B cell (primary cell): ENCODE results near the gene P2RY6. TPM values are rescaled to one million over a fixed set of nuclear protein-coding genes. Genes with fewer than 3 reads are reported as not detected.

Experiments used
- ATAC-seq: fragments of 200-7000 bp; cut with Tn5 transposase; one replicate; pipeline ENCODE4 v1.10.0; 2021; ENCODE audit warnings: low read depth, mild to moderate bottlenecking, moderate number of reproducible peaks, moderate library complexity
- CTCF ChIA-PET: fragments of 350-600 bp; sonication (Branson Sonifier 250); formaldehyde crosslinking; loops from one replicate; lab custom pipeline; 2021; ENCODE audit warnings: antibody characterized with exemption, inconsistent platforms; lab: Charles Lee
- POLR2A ChIA-PET: fragments of 350-600 bp; sonication (Branson Sonifier 250); formaldehyde crosslinking; loops from one replicate; lab custom pipeline; 2021; ENCODE audit warnings: antibody characterized with exemption; lab: Charles Lee
- DNase-seq: peaks from one replicate; pipeline ENCODE4 v3.0.0; 2013
- H2AFZ ChIP-seq: 2 replicates; pipeline ENCODE4 v1.6.1; 2012; ENCODE audit warnings: mild to moderate bottlenecking, low read depth, low read length; ENCODE audit not compliant: insufficient read depth, poor library complexity, severe bottlenecking
- H3K27ac ChIP-seq, 2 donors: 1 replicate in 1 of 2; 2 replicates in 1 of 2; pipeline ENCODE4 v1.5.1; 2012 to 2013; ENCODE audit warnings: low read length in 2 of 2, mild to moderate bottlenecking in 2 of 2, moderate library complexity in 1 of 2
- H3K27me3 ChIP-seq, 4 experiments: fragments of 200-600 bp in 1 of 4; sonication (generic) in 1 of 4; replicated peaks in 1 of 4; 1 replicate in 2 of 4; 2 replicates in 2 of 4; pipeline versions ENCODE4 v1.6.1 to v1.7.0; 2013 to 2016; ENCODE audit warnings: low read length in 3 of 4, mild to moderate bottlenecking in 2 of 4, mixed read lengths in 1 of 4, moderate library complexity in 1 of 4; ENCODE audit not compliant: insufficient read depth in 4 of 4, control insufficient read depth in 3 of 4; ENCODE audit errors: control extremely low read depth in 1 of 4
- H3K36me3 ChIP-seq, 2 experiments: replicated peaks in 1 of 2; 1 replicate in 1 of 2; 2 replicates in 1 of 2; pipeline versions ENCODE4 v1.6.1 to v1.7.1; 2013; ENCODE audit warnings: low read length in 1 of 2; ENCODE audit not compliant: insufficient read depth in 2 of 2, control insufficient read depth in 1 of 2; ENCODE audit errors: control extremely low read depth in 1 of 2, extremely low read depth in 1 of 2
- H3K4me1 ChIP-seq, 2 donors: fragments of 200-600 bp in 1 of 2; sonication (generic) in 1 of 2; 1 replicate in 1 of 2; 2 replicates in 1 of 2; pipeline versions ENCODE4 v1.5.1 to v1.6.1; 2013 to 2017; ENCODE audit warnings: low read length in 2 of 2; ENCODE audit not compliant: control insufficient read depth in 2 of 2, insufficient read depth in 2 of 2
- H3K4me2 ChIP-seq: replicated peaks from 2 replicates; pipeline ENCODE3; 2012; ENCODE audit warnings: mild to moderate bottlenecking, low read depth, low read length; ENCODE audit not compliant: poor library complexity, severe bottlenecking
- H3K4me3 ChIP-seq, 5 experiments: fragments of 200-600 bp in 1 of 5; sonication (generic) in 1 of 5; 1 replicate in 3 of 5; 2 replicates in 2 of 5; pipeline versions ENCODE4 v1.5.1 to v1.7.0; 2011 to 2016; ENCODE audit warnings: low read length in 4 of 5, mild to moderate bottlenecking in 4 of 5, low read depth in 2 of 5, control low read depth in 1 of 5, moderate library complexity in 1 of 5; ENCODE audit not compliant: insufficient read depth in 1 of 5; ENCODE audit errors: control extremely low read depth in 1 of 5, extremely low read depth in 1 of 5
- H3K79me2 ChIP-seq: fragments of 200-600 bp; sonication (generic); one replicate; pipeline ENCODE4 v1.6.0; 2016; ENCODE audit warnings: low read length; ENCODE audit not compliant: control insufficient read depth, insufficient read depth
- H3K9ac ChIP-seq: fragments of 200-600 bp; sonication (generic); 2 replicates; pipeline ENCODE4 v1.6.1; 2017; ENCODE audit warnings: mild to moderate bottlenecking, low read length, moderate library complexity
- H3K9me3 ChIP-seq, 3 donors: one replicate each; pipeline versions ENCODE4 v1.6.1 to v1.7.1; 2013; ENCODE audit warnings: low read length in 2 of 3; ENCODE audit not compliant: control insufficient read depth in 2 of 3, insufficient read depth in 1 of 3; ENCODE audit errors: control extremely low read depth in 1 of 3
- H4K20me1 ChIP-seq: 2 replicates; pipeline ENCODE4 v1.6.0; 2012; ENCODE audit warnings: mild to moderate bottlenecking, low read length; ENCODE audit not compliant: insufficient read depth, control insufficient read depth, poor library complexity, severe bottlenecking
- H3K27ac Mint-ChIP-seq: one replicate; pipeline ENCODE4 v1.8.0; 2021; ENCODE audit warnings: mixed read lengths
- H3K27me3 Mint-ChIP-seq: one replicate; pipeline ENCODE4 v1.8.0; 2021; ENCODE audit warnings: mixed read lengths
- H3K4me1 Mint-ChIP-seq: one replicate; pipeline ENCODE4 v1.8.0; 2021; ENCODE audit warnings: mixed read lengths
- H3K4me3 Mint-ChIP-seq: one replicate; pipeline ENCODE4 v1.8.0; 2021; ENCODE audit warnings: mixed read lengths
- H3K9me3 Mint-ChIP-seq: one replicate; pipeline ENCODE4 v1.8.0; 2022; ENCODE audit warnings: mixed read lengths; ENCODE audit not compliant: insufficient read depth
- EZH2 ChIP-seq: IDR thresholded peaks from 2 replicates; pipeline ENCODE4 v1.6.1; 2012; ENCODE audit warnings: borderline replicate concordance, low read depth, mild to moderate bottlenecking, moderate library complexity, low read length; ENCODE audit not compliant: insufficient read depth, poor library complexity, severe bottlenecking
- WGBS: methylation state at CpG from one replicate; pipeline ENCODE4 v1.1.5; 2013; ENCODE audit warnings: missing lambda C conversion rate; ENCODE audit not compliant: insufficient coverage; 5-methylcytosine and 5-hydroxymethylcytosine counted together
- intact Hi-C: fragments of 100-400 bp; cut with micrococcal nuclease; formaldehyde crosslinking; loops from one replicate; pipeline ENCODE4 v1.10.0; 2022
- polyA plus RNA-seq: library from polyadenylated mRNA; depleted of rRNA; stranded (reverse); fragments of >200 nt; gene quantifications from 2 replicates; pipeline ENCODE4 v1.2.3, GENCODE V29; 2012
- total RNA-seq, 2 donors: library from RNA; stranded (reverse); fragments of 120-200 nt in 1 of 2; gene quantifications; 1 replicate in 1 of 2; 2 replicates in 1 of 2; pipeline versions ENCODE4 v1.2.3 to v1.2.4, GENCODE V29; 2013 to 2022
- TF ChIP-seq, protein P1 (sequence below): fragments of 200-600 bp; IDR thresholded peaks from one replicate; pipeline ENCODE4 v1.8.0; 2022; ENCODE audit warnings: antibody characterized with exemption, mild to moderate bottlenecking

P2RY6 gene
- total and polyA plus RNA-seq, 2 donors (not counting 1 experiment from before 2014, with no cell fraction given), result 0.25 TPM; not detected in 1

DNA sequence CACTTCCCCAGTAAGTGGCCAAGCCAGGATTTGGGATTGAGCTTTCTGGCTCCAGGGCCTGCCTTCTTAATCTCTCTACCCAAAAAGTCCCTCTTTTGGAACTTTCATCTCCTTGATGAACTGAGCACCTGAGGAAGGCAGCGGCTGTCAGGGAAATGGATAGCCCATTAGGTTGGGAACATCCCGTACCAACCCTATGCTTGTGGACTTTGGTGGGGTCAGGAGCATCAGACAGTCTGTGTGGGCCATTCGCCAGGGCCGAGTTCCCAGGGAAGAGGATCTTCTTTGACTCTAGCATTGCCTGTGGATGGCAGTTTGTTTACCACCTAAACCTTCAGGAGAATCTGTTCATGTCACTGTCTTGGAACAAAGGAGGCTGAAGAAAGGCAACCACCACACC lies 66.1 kb downstream of the P2RY6 start:
- Histone ChIP-seq H4K20me1 (no peaks in the 10 kb centered on the region), H3K27me3 (peaks cover 0 to 8% (median 2%) of the 10 kb centered on the region in 4 experiments), H3K36me3 (no peaks in the 10 kb centered on the region), H3K4me2 (no peak overlapping the region), H3K4me1 (no peaks in the 10 kb centered on the region), H3K9me3 (no peaks in the 10 kb centered on the region), H3K4me3 (no peak overlapping the region), H3K79me2 (no peaks in the 10 kb centered on the region), H2AFZ (no peak overlapping the region), H3K9ac (no peak overlapping the region), H3K27ac (no peak overlapping the region)
- ChIA-PET CTCF (interaction anchor here (3.5 to 6.5 kb wide), 3 partner anchors 13 to 31 kb away, joined by 9 to 157 read pairs (median 22); partner anchors contain the start of gene ARHGEF17), POLR2A (no interaction called here)
- no peak for DNase-seq
- WGBS, result 97% methylated on average over 4 of the region's 4 CpGs
- no peak for ATAC-seq
- no peak overlapping the region for H3K4me3 Mint-ChIP-seq
- intact Hi-C loops, result no loop called here
- TF ChIP-seq EZH2, result no peak
- TF ChIP-seq, protein P1, sequence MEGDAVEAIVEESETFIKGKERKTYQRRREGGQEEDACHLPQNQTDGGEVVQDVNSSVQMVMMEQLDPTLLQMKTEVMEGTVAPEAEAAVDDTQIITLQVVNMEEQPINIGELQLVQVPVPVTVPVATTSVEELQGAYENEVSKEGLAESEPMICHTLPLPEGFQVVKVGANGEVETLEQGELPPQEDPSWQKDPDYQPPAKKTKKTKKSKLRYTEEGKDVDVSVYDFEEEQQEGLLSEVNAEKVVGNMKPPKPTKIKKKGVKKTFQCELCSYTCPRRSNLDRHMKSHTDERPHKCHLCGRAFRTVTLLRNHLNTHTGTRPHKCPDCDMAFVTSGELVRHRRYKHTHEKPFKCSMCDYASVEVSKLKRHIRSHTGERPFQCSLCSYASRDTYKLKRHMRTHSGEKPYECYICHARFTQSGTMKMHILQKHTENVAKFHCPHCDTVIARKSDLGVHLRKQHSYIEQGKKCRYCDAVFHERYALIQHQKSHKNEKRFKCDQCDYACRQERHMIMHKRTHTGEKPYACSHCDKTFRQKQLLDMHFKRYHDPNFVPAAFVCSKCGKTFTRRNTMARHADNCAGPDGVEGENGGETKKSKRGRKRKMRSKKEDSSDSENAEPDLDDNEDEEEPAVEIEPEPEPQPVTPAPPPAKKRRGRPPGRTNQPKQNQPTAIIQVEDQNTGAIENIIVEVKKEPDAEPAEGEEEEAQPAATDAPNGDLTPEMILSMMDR, result no peak
- no peak overlapping the region for H3K27ac Mint-ChIP-seq
- no peaks in the 10 kb centered on the region for H3K9me3 Mint-ChIP-seq
- H3K27me3 Mint-ChIP-seq, result no peaks in the 10 kb centered on the region
- no peaks in the 10 kb centered on the region for H3K4me1 Mint-ChIP-seq

DNA sequence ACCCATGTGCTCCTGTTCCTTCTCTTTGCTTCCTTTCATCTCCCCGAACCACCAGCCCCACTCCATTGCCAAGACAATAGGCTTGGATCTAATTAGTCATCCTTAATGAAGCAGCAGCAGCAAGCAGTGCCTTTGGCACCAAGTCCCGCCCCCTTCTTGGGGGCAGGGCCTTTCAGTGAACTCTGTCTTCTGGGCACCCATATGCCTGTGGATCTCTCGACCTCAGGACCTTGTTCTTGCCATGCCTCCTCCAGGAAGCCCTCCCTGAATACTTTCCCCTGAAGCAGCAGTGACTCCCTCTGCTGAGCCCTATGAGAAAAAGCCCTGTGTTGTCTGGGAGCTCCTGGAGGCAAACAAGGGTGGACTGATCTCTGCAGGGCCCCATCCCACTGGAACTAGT lies 68.0 kb downstream of the P2RY6 start:
- WGBS, result 67% methylated on average over 3 of the region's 3 CpGs
- Mint-ChIP-seq H3K4me3 (no peak overlapping the region), H3K27me3 (no peaks in the 10 kb centered on the region), H3K4me1 (no peaks in the 10 kb centered on the region), H3K9me3 (no peaks in the 10 kb centered on the region), H3K27ac (no peak overlapping the region)
- Histone ChIP-seq H2AFZ (no peak overlapping the region), H3K79me2 (no peaks in the 10 kb centered on the region), H3K9ac (no peak overlapping the region), H3K27me3 (peaks cover 0 to 8% (median 0%) of the 10 kb centered on the region in 4 experiments), H3K4me2 (no peak overlapping the region), H3K4me3 (no peak overlapping the region), H3K27ac (no peak overlapping the region), H3K4me1 (no peaks in the 10 kb centered on the region), H3K9me3 (no peaks in the 10 kb centered on the region), H3K36me3 (no peaks in the 10 kb centered on the region), H4K20me1 (no peaks in the 10 kb centered on the region)
- ATAC-seq (no peak), DNase-seq (no peak)
- no peak for TF ChIP-seq EZH2
- TF ChIP-seq, protein P1, result no peak
- intact Hi-C loops, result no loop called here
- CTCF ChIA-PET, result interaction anchor here (0.7 to 2.2 kb wide), 5 partner anchors 11 to 53 kb away, joined by 3 to 14 read pairs (median 3); no protein-coding TSS in a partner anchor
- POLR2A ChIA-PET, result no interaction called here
